BE2C (cell line): ENCODE data around the gene PSMD11.

Experiments used
- DNase-seq: peaks from one replicate; pipeline ENCODE4 v3.0.0-alpha.2; 2020
- H3K27me3 ChIP-seq: fragments of 250-450 bp; sonication (Bioruptor Pico); 2 replicates; pipeline ENCODE4 v1.5.1; 2020; ENCODE audit warnings: mild to moderate bottlenecking
- H3K36me3 ChIP-seq: fragments of 250-450 bp; sonication (Bioruptor Pico); 2 replicates; pipeline ENCODE4 v1.5.1; 2020; ENCODE audit warnings: mild to moderate bottlenecking
- H3K4me1 ChIP-seq: fragments of 250-450 bp; sonication (Bioruptor Pico); 2 replicates; pipeline ENCODE4 v1.5.1; 2020
- H3K4me3 ChIP-seq: 2 replicates; pipeline ENCODE4 v1.5.1; 2011; ENCODE audit warnings: low read depth, low read length
- H3K9me3 ChIP-seq: fragments of 250-450 bp; sonication (Bioruptor Pico); 2 replicates; pipeline ENCODE4 v1.5.1; 2020
- TF ChIP-seq, protein P1 (sequence below): IDR thresholded peaks from 2 replicates; pipeline ENCODE4 v1.5.1; 2012; ENCODE audit warnings: mild to moderate bottlenecking, low read depth, low read length

Gene PSMD11

DNA sequence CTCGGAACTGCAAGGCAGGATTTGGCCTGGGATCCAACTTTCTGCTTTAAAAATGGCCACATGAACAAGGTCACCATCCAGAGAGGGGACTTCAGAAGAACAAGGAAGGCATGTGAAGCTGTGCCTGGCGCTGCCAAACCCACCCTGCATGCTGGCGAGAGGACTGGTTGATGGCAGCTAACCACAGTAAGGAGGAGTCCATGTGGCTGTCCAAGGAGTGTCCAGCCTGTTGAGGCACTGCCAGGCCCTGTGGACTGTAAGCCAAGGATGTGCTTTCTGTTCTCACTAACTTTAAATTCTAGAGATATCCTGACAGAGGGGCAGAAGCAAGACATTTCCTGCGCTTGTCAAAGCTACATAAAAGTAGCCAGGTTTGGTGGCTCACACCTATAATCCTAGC, 82.8 kb downstream of the PSMD11 start:
- no peaks in the 10 kb centered on the region for H3K27me3 ChIP-seq
- DNase-seq = no peak
- TF ChIP-seq, protein P1, sequence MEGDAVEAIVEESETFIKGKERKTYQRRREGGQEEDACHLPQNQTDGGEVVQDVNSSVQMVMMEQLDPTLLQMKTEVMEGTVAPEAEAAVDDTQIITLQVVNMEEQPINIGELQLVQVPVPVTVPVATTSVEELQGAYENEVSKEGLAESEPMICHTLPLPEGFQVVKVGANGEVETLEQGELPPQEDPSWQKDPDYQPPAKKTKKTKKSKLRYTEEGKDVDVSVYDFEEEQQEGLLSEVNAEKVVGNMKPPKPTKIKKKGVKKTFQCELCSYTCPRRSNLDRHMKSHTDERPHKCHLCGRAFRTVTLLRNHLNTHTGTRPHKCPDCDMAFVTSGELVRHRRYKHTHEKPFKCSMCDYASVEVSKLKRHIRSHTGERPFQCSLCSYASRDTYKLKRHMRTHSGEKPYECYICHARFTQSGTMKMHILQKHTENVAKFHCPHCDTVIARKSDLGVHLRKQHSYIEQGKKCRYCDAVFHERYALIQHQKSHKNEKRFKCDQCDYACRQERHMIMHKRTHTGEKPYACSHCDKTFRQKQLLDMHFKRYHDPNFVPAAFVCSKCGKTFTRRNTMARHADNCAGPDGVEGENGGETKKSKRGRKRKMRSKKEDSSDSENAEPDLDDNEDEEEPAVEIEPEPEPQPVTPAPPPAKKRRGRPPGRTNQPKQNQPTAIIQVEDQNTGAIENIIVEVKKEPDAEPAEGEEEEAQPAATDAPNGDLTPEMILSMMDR = no peak
- H3K9me3 ChIP-seq = no peaks in the 10 kb centered on the region
- H3K36me3 ChIP-seq = no peaks in the 10 kb centered on the region
- H3K4me3 ChIP-seq = no peak overlapping the region
- H3K4me1 ChIP-seq = no peaks in the 10 kb centered on the region

DNA sequence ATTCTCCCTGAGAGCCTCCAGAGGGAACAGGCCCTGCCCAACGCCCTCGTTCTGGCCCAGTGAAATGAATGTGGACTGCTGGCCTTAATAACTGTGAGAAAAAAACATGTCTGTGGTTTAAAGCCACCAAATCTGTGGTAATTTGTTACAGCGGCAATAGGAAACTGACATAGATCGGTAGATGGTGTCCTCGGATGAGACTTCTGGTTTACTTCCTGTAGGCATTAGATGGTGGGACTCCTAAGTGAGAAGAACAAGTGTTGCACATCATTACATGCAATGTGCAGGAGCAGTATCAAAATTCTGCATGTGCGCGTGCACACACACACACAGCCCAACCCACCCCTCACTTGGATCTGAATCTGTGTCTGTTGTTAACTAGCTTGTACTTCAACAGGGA, 84.5 kb downstream of the PSMD11 start:
- H3K9me3 ChIP-seq = no peaks in the 10 kb centered on the region
- H3K4me1 ChIP-seq = no peaks in the 10 kb centered on the region
- H3K4me3 ChIP-seq = no peak overlapping the region
- no peaks in the 10 kb centered on the region for H3K27me3 ChIP-seq
- no peaks in the 10 kb centered on the region for H3K36me3 ChIP-seq
- TF ChIP-seq, protein P1 = no peak
- DNase-seq = no peak

DNA sequence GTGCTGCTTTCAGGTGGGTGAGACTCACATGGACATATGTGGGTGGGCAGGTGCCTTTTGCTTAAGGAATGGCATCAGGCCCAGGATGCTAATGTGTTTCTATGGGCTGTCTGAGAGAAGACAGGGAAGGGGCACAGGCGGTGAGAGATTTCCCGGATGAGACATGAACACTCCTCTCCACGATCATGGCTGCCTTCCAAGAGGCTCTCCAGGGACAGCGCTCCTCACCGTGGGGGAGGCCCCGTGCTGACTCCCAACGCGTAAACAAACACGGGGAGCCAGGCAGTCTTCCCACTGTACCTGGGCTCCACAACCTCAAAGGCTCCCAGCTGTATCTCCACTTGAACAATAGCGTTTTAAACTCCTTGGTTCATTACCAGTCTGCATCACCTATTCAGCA, 85.3 kb downstream of the PSMD11 start:
- H3K27me3 ChIP-seq = no peaks in the 10 kb centered on the region
- no peak overlapping the region for H3K4me3 ChIP-seq
- TF ChIP-seq, protein P1 = no peak
- DNase-seq = no peak
- H3K36me3 ChIP-seq = no peaks in the 10 kb centered on the region
- H3K9me3 ChIP-seq = no peaks in the 10 kb centered on the region
- no peaks in the 10 kb centered on the region for H3K4me1 ChIP-seq
